GM12892 (cell line): Measurements from ENCODE around the gene CGREF1.

Source experiments
- POLR2A ChIP-seq: IDR thresholded peaks from 2 replicates; pipeline ENCODE4 v1.6.1; 2011; ENCODE audit warnings: low read depth, low read length, control low read depth
- POLR2AphosphoS5 ChIP-seq: IDR thresholded peaks from 2 replicates; pipeline ENCODE4 v1.6.1; 2011; ENCODE audit warnings: low read depth, low read length, control low read depth
- TAF1 ChIP-seq: IDR thresholded peaks from 2 replicates; pipeline ENCODE4 v1.6.1; 2011; ENCODE audit warnings: low read depth, mild to moderate bottlenecking, control low read depth, low read length, borderline replicate concordance

GRCh38 chr2:27080140-27080469 lies 38.8 kb downstream of the CGREF1 start:
- no peak for TF ChIP-seq POLR2AphosphoS5
- no peak for TF ChIP-seq POLR2A
- TF ChIP-seq TAF1: no peak
